OCI-LY7 (cell line): ENCODE data around the gene NCOA3. TPM values are rescaled to one million over a fixed set of nuclear protein-coding genes. Genes with fewer than 3 reads are reported as not detected.
A peak's percentile ranks its signal among the peaks of the same experiment; 100 is the strongest.
"Not testable (repeated sequence)": the region's sequence is repeated elsewhere in the genome, so short reads cannot be mapped to it uniquely, and the experiment has no call there.

ENCODE experiments used
- BruUV-seq: library from RNA; stranded (reverse); fragments of 400-500 nt; replicated peaks from 2 replicates; lab custom pipeline; 2021; lab: Mats Ljungman, UMichigan
- CTCF ChIA-PET: fragments of 300-600 bp; sonication (Branson Sonifier 250); formaldehyde crosslinking; loops from one replicate; lab custom pipeline; 2022; ENCODE audit warnings: antibody characterized with exemption; ENCODE audit not compliant: unreplicated experiment; lab: Charles Lee
- POLR2A ChIA-PET: fragments of 300-600 bp; sonication (Branson Sonifier 250); formaldehyde crosslinking; loops from one replicate; lab custom pipeline; 2022; ENCODE audit warnings: antibody characterized with exemption; lab: Charles Lee
- DNase-seq: peaks from one replicate; pipeline ENCODE4 v3.0.0-alpha.2; 2015; ENCODE audit warnings: low spot score
- H2AFZ ChIP-seq: fragments of 200-600 bp; sonication (generic), shearing (Covaris generic); 2 replicates; pipeline ENCODE4 v1.6.1; 2014; ENCODE audit warnings: mild to moderate bottlenecking, antibody characterized with exemption, low read length, moderate library complexity
- H3K27ac ChIP-seq: fragments of 200-600 bp; sonication (generic); 2 replicates; pipeline ENCODE4 v1.5.1; 2014; ENCODE audit warnings: mixed run types, low read depth, mild to moderate bottlenecking, moderate library complexity, low read length, inconsistent platforms; ENCODE audit not compliant: poor library complexity, severe bottlenecking
- H3K36me3 ChIP-seq: fragments of 200-600 bp; sonication (generic); 2 replicates; pipeline ENCODE4 v1.6.1; 2014; ENCODE audit warnings: mild to moderate bottlenecking, antibody characterized with exemption, low read length, moderate library complexity, mixed read lengths; ENCODE audit not compliant: insufficient read depth
- H3K4me1 ChIP-seq: fragments of 200-600 bp; sonication (generic); 2 replicates; pipeline ENCODE4 v1.5.1; 2014; ENCODE audit warnings: mild to moderate bottlenecking, low read length; ENCODE audit not compliant: insufficient read depth, poor library complexity, severe bottlenecking
- H3K4me2 ChIP-seq: fragments of 200-600 bp; sonication (generic); 2 replicates; pipeline ENCODE4 v1.6.1; 2014; ENCODE audit warnings: mild to moderate bottlenecking, low read length
- H3K4me3 ChIP-seq: fragments of 200-600 bp; sonication (generic); 2 replicates; pipeline ENCODE4 v1.5.1; 2014; ENCODE audit warnings: mild to moderate bottlenecking, low read depth, low read length; ENCODE audit not compliant: poor library complexity, severe bottlenecking
- H3K79me2 ChIP-seq: fragments of 200-600 bp; sonication (generic); 2 replicates; pipeline ENCODE4 v1.6.1; 2016; ENCODE audit warnings: low read depth, mild to moderate bottlenecking, low read length, moderate library complexity, mixed read lengths; ENCODE audit not compliant: insufficient read depth
- H3K9me2 ChIP-seq: fragments of 200-600 bp; sonication (generic); 2 replicates; pipeline ENCODE4 v1.6.1; 2016; ENCODE audit warnings: mild to moderate bottlenecking, low read length, mixed read lengths; ENCODE audit not compliant: insufficient read depth
- H3K9me3 ChIP-seq: fragments of 200-600 bp; sonication (generic); 2 replicates; pipeline ENCODE4 v1.6.1; 2014; ENCODE audit warnings: mild to moderate bottlenecking, mixed run types, low read length, mixed read lengths
- H4K20me1 ChIP-seq: fragments of 200-600 bp; sonication (generic); 2 replicates; pipeline ENCODE4 v1.6.1; 2014; ENCODE audit warnings: mild to moderate bottlenecking, antibody characterized with exemption, low read length, moderate library complexity, mixed read lengths; ENCODE audit not compliant: insufficient read depth
- CTCF ChIP-seq: fragments of 200-600 bp; sonication (generic); conservative IDR thresholded peaks from 2 replicates; pipeline ENCODE4 v1.5.1; 2014; ENCODE audit warnings: mild to moderate bottlenecking, antibody characterized with exemption, low read length, moderate library complexity, mixed read lengths
- EZH2phosphoT487 ChIP-seq: fragments of 200-600 bp; sonication (generic); IDR thresholded peaks from 2 replicates; pipeline ENCODE4 v1.6.1; 2018; ENCODE audit warnings: low read depth, borderline replicate concordance, mild to moderate bottlenecking, mixed run types, antibody characterized with exemption, low read length, moderate library complexity, mixed read lengths
- intact Hi-C: fragments of 100-400 bp; cut with micrococcal nuclease; formaldehyde crosslinking; loops from one replicate; pipeline ENCODE4 v1.10.0; 2022; ENCODE audit not compliant: unreplicated experiment
- total RNA-seq, 2 experiments: library from RNA; depleted of rRNA in 1 of 2; stranded (reverse); fragments of >200 nt in 1 of 2; shearing (Covaris generic) in 1 of 2; gene quantifications; 2 replicates each; pipeline ENCODE4 v1.2.3, GENCODE V29; 2014 to 2022

NCOA3 gene
- total RNA-seq, 2 experiments from 2014 or later = 50.5 to 75.6 TPM

- CTCF ChIA-PET, DNase-seq, intact Hi-C loops, BruUV-seq, H3K9me3 ChIP-seq, H3K9me2 ChIP-seq, H3K4me2 ChIP-seq, H2AFZ ChIP-seq, H3K27ac ChIP-seq, H3K4me3 ChIP-seq: not testable (repeated sequence)
- Histone ChIP-seq H3K4me1 (peaks cover 47% of the 10 kb centered on the region), H4K20me1 (peaks cover 25% of the 10 kb centered on the region), H3K36me3 (peaks cover 33% of the 10 kb centered on the region), H3K79me2 (peaks cover 85% of the 10 kb centered on the region)
- POLR2A ChIA-PET = interaction anchor here (0.5 to 1.4 kb wide), 2 partner anchors 10 to 143 kb away, joined by 3 to 5 read pairs; no protein-coding TSS in a partner anchor
Measured at GRCh38 chr20:47554283-47554682, 52.6 kb downstream of the NCOA3 start.

- Histone ChIP-seq H3K4me3 (no peak overlapping the region), H3K4me2 (0 out of 2 replicates have a peak overlapping the region, but pooled peaks have one; percentile 45), H3K4me1 (peaks cover 62% of the 10 kb centered on the region), H3K79me2 (peaks cover 85% of the 10 kb centered on the region), H2AFZ (no peak overlapping the region), H3K27ac (no peak overlapping the region), H3K36me3 (peaks cover 19% of the 10 kb centered on the region), H3K9me3 (no peaks in the 10 kb centered on the region; the same call in 1 of the 2 replicates), H4K20me1 (peaks cover 31% of the 10 kb centered on the region), H3K9me2 (no peaks in the 10 kb centered on the region)
- no TSS peak for BruUV-seq
- intact Hi-C loops = no loop called here
- no peak for DNase-seq
- ChIA-PET POLR2A (interaction anchor here (0.9 to 2.1 kb wide), 2 partner anchors 11 to 12 kb away, joined by 3 to 10 read pairs; no protein-coding TSS in a partner anchor), CTCF (no interaction called here)
- TF ChIP-seq CTCF = no peak
- no peak for TF ChIP-seq EZH2phosphoT487
Measured at GRCh38 chr20:47557218-47557617, 55.5 kb downstream of the NCOA3 start.

DNA sequence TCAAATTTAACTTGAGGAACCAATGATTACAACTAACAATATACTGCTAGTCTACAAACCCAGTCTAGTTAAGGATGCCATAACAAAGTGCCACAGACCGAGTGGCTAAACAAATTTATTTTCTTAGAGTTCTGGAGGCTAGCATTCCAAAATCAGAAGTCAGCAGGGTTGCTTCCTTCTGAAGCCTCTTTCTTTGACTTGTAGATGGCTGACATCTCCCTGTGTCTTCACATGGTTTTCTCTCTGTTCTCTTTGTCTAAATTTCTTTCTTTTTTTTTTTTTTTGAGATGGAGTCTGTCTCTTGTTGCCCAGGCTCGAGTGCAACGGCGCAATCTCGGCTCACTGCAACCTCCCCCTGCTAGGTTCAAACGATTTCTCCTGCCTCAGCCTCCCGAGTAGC, 56.1 kb downstream of the NCOA3 start:
- H3K9me2 ChIP-seq = no peaks in the 10 kb centered on the region
- no peak for TF ChIP-seq EZH2phosphoT487
- TF ChIP-seq CTCF = no peak
- H3K79me2 ChIP-seq = peaks cover 85% of the 10 kb centered on the region
- H4K20me1 ChIP-seq = peaks cover 32% of the 10 kb centered on the region
- DNase-seq = no peak
- H3K4me3 ChIP-seq = no peak overlapping the region
- H3K9me3 ChIP-seq = no peaks in the 10 kb centered on the region; the same call in 1 of the 2 replicates
- H3K27ac ChIP-seq = no peak overlapping the region
- intact Hi-C loops = no loop called here
- ChIA-PET CTCF (no interaction called here), POLR2A (interaction anchor here (0.5 kb wide), 1 partner anchor 78 kb away, joined by 3 read pairs; no protein-coding TSS in a partner anchor)
- H3K4me2 ChIP-seq = no peak overlapping the region
- H2AFZ ChIP-seq = no peak overlapping the region
- BruUV-seq = no TSS peak
- H3K36me3 ChIP-seq = peaks cover 13% of the 10 kb centered on the region
- H3K4me1 ChIP-seq = peaks cover 68% of the 10 kb centered on the region
